GM18508 (cell line): Measurements from ENCODE around the gene CRIP1.

ENCODE experiments used
- ATAC-seq: cut with Tn5 transposase; IDR thresholded peaks from one replicate; pipeline ENCODE4 v1.9.1; 2021; ENCODE audit warnings: moderate number of reproducible peaks; ENCODE audit not compliant: insufficient read depth, unreplicated experiment

CRIP1 gene

GRCh38 chr14:105469456-105470349, 17.0 kb upstream of the CRIP1 start:
- ATAC-seq = no peak

DNA sequence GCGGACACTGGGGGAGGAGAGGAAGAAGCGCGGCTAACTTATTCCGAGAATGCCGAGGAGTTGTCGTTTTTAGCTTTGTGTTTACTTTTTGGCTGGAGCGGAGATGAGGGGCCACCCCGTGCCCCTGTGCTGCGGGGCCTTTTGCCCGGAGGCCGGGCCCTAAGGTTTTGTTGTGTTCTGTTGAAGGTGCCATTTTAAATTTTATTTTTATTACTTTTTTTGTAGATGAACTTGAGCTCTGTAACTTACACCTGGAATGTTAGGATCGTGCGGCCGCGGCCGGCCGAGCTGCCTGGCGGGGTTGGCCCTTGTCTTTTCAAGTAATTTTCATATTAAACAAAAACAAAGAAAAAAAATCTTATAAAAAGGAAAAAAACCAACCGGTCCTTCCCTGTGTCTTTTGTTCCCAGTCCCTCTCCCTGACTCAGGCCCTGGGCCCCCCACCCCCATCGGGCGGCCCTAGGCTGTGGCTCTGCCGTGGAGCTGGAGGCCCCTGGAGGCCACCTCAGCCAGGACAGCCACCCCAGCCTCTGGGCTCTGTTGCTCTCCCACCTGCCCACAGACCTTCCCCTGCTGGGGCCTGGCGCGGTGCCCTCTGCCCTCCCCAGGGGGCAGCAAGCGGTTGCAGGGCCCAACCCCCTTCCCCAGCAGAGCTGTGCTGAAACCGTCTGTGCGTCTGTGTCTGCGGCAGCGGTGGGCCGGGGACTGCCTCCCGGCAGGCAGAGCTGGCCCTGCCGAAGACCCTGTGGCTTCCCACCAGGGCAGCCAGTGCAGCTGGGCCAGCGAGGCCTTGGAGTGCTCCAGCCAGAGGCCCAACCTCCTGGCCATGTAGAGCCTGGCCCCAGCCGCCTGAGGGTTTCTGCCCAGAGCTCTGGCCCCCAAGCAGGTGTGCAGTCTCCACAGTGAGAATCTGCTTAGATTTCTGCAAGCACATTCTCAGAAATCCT, 16.1 kb upstream of the CRIP1 start:
- ATAC-seq = no peak

DNA sequence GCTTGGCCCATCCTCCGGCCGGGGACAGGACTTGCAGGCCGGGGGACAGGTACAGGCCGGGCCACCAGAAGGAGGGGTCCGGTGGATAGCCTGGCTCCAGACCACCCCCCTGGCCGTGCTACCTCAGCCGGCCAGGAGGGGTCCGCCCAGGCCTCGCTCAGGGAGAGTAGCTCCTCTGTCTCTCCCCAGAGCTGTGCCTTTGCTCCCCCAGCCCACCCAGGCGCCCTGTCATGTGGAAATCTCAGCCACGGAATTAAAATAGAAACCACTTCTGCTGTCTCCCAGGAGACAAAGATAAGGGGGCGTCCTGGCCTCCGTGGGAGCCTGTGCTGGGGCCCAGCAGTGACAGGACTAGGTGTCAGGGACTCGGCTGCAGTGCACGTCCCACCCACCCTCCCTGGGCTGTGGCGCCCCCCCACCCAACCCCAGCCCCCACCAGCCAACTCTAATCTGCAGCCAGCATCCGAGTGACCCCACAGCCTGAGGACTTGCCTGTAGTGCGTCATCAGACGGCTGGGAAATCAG, 15.3 kb upstream of the CRIP1 start:
- ATAC-seq = no peak

DNA sequence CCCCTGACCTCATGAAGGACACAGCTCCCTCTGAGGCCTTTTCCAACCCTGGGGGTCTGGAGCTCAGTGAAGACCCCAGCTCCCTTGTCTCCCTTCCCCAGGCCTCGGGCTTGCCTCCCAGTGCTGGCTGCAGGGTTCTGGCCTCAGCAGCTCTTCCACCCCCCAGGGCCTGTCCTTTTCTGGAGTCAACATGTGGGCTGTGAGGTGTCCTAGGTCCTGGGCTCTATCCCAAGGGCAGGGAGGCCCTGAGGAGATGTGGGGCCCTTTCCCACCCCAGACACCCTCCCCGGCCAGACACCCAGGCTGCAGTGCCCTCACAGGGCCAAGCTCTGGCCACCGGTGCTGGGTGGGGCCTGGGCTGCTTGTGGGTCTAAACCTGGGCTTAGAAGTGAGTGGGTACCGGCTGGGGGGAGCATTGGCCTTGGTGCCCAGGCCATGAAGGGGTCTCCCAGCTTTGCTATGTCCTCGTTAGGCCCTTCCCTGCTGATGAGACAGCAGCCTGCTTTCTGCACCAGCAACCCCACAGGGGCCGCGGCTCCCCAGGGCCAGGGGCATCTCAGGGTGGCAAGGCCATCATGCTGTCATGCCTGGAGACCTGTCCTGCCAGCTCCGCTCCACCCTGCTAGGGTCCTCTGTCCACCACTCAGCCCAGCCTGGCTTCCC, 14.7 kb upstream of the CRIP1 start:
- no peak for ATAC-seq

DNA sequence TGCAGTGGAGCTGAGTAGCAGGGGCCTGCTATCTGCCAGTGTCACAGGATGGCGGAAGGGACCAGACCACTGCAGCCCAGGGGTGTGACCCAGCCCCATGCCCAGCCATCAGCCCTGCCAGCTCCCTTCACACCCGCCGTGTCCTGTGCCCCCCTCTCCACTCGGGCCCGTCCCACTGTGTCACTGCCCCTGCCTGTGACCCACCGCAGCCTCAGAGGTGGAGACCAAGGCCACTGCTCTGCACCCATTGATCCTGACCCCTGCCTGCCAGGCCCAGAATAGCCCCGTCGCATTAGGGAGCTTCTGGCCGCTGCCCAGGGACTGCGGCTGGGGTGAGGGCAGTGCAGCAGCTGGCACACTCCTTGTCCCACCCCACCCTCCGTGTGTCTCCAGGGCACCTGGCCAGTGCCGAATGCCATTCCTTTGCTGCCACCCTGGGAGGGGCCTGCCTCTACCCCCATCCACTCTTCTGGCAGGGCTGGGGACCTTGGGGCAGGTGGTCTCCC, 14.1 kb upstream of the CRIP1 start:
- ATAC-seq = no peak

DNA sequence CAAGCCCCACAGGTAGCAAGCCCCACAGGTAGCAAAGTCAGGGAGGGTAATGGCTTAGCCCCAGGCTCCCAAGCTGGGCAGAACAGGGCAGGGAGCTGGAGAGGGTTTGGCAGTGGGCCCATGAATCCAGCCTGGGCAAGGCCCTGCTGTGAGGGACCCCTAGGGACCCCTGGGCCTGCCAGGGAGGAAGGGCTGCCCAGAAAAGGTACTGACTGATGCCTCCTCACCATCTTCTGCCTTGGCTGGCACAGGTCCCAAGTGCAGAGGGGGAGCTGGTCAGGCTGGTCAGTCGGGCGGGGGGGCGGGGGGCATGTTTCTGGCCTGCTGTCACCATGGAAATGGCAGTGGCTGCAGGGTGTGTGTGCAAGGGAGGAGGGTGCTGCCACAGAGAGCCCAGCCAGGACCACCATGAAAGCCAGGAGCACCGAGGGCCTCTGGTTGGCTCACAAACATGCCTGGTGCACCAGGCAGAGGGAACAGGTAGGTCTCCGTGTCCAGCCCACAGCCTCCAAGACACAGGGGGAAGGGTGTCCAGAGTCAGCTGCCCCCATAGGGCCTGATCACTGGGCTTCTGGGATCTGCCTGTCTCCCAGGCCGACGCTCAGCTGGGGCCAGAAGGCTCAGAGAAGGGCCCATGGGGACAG, 13.5 kb upstream of the CRIP1 start:
- ATAC-seq = no peak

DNA sequence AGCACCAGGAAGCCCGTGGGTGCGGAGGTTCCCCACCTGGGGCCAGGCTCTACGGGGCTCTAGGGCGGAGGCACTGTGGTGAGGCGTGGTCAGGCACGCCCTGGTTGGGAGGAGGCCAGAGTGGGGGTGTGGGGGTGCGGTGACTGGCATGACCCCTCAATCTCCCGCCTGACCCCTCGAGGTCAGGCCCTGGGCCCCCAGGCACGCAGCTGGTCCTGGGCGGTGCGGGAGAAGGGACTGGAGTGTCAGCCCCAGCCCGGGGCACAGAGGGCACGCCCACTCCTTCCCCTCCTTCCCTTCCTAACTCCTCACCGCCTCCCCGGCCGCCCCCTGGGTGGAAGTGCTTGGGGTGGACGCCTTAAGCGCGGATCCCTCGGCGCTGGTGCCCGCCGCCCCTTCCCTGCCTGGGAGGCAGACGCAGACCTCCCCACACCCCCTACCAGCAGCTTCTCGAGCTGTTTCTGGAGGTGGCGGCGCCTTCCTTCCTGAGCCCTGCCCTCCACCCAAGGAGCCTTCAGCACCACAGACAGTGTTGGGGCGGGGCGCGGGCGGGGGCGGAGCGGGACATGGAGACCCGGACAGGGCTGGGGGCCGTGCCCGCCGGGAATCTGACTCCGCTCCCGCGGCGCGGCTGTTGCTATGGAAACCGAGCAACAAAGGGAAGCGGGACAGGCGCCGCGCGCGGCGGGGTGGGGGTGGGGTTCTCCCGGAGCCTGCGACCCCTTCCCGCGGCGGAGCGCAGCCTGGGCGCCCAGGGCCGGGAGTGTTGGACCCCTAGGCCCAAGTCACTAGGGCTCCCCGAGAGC, 12.8 kb upstream of the CRIP1 start:
- no peak for ATAC-seq

DNA sequence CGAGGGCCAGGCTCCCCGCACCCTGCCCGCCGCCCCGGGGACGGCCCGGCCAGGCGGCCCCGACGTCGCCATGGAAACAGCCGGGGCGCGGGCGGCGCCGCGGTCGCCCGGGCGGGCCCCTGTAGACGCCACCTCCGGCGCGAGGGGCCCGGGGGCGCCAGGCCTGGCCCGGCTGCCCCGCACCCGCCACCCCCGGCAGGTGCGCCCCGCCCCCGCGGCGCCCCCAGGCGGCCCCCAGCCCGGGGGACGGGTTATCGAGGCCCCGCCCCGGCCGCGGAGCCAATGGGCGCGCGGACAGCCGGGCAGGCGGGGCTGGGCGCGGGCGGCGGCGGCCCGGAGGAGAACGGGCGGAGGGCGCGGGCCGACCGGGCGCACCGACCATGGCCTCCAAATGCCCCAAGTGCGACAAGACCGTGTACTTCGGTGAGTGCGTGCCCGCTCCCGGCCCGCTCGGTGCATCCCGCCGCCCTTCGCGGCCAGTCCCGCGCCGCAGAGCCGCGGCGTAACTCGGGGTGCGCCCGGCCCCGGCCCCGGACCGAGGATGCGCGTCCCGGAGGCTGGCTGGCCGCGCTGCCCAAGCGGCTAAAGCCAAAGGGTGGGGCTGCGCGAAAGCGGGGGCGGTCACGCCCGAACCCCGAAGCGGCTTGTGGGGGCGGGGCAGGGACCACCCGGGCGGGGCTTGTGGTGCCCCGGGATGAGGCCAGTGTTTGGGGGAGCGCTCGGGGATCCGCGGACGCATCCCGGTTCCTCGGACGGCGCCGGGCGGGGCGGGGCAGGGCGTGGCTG, 12.0 kb upstream of the CRIP1 start, which contains the start of gene CRIP2:
Gene CRIP2, plus strand, starts transcription at position 339 of the 786 bp plus-strand sequence. Its CDS starts 42 bp downstream, at position 381.
- ATAC-seq = no peak

- ATAC-seq = no peak
Measured at GRCh38 chr14:105475269-105476096, 11.2 kb upstream of the CRIP1 start.

DNA sequence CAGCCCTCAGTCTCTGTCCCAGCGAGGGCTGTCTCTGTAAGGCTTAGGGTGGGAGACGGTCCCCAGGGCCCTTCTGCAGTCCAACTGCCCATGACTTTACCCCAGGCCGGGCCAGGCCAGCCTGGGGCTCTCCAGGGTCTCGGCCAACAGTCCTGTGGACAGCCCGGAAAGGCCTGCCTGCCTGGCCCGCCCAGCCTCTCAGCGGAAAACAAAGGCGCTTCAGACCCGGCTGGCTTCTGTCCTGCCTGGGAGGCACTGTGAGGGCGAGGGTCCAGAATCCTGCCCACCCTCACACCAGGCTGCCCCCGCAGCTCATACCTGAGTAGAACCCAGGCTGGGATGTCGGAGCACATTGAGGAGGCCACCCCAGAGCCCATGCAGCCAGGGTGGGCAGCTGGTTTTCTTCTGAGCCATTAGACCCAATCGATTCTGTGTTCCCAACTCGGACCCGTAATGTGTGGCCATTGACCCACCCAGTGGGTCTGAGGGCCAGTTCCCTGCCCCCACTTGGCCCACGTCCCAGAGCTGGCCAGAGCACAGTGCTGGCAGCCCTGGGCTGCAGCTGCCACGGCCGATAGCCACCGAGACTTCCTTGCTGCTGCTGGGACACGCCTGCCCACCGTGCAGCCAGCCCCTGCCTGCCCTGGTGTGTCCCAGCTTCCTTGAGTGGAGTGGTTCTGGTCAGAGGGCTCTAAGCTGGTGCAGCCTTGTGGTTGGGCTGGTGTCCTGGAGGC, 10.4 kb upstream of the CRIP1 start:
- ATAC-seq = no peak

DNA sequence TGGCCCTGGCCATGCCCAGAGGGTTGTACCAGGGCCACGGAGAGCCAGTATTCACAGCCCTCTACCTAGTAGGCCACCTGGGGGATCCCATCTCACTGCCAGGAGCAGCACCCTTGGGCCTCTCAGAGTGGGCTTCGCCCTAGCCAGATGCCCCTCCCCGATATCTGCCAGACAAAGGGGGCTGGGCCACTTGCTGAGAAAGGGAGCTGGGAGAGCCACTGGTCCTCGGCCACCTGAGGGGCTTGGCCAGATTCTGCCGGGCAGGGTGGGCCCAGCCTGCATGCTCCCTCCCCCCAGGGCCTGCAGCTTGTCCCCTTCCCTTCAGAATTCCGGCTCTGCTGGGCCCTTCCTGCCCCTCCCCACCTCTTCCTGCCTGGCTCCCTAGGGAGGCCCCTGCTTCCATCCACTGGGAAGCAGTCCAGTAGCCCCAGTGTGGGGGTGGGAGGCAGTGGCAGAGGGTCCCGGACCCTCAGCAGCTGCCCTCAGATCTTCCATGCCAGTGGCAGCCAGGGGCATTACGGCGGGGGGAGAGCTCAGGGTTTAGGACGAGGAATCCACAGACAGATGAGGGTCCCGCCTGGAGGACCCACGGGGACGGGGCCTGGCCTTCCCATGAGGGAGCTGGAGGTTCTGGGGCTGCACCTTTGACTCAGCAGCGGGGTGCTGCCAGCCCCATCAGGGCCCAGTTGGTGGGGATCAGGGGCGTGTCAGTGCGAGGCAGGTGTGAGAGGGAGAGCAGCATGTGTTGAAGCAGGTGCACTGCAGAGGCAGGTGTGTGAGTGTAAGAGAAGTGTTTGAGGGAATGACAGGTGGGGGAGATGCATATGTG, 9.6 kb upstream of the CRIP1 start:
- no peak for ATAC-seq

- ATAC-seq = no peak
Measured at GRCh38 chr14:105477660-105478397, 8.9 kb upstream of the CRIP1 start.

DNA sequence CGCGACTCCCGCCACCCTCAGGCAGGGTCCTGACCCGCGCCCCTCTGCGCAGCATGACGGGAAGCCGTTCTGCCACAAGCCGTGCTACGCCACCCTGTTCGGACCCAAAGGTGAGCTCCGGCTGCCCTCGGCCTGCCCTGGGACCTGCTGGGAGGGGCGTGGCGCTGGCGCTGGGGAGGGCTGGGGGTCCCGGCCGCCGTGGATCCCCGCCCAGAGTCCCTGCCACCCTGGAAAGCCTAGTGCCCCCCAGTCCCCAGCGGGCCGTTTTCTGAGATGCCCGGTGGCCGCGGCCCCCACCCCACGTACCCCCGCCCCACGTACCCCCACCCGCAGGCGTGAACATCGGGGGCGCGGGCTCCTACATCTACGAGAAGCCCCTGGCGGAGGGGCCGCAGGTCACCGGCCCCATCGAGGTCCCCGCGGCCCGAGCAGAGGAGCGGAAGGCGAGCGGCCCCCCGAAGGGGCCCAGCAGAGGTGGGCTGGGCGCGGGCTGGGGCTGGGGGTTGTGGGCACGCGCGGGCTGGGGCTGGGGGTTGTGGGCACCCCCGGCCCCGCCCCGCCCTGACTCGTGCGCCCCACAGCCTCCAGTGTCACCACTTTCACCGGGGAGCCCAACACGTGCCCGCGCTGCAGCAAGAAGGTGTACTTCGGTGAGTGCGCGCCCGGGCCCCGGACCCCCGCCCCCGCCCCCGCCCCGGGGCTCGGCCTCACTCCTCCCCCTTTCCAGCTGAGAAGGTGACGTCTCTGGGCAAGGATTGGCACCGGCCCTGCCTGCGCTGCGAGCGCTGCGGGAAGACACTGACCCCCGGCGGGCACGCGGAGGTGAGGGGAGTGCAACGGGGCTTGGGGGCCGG, 8.1 kb upstream of the CRIP1 start:
- no peak for ATAC-seq
